ENCODE measurements around the gene POLA1. TPM values are rescaled to one million over a fixed set of nuclear protein-coding genes. Genes with fewer than 3 reads are reported as not detected.
A peak's percentile ranks its signal among the peaks of the same experiment; 100 is the strongest.

The POLA1 gene
- total and polyA plus RNA-seq, 2 experiments from 2014 or later: 19.4 to 22.9 TPM

- Histone ChIP-seq H3K27me3 (no peaks in the 10 kb centered on the region), H3K4me1 (ENCODE audit: low read depth) (no peaks in the 10 kb centered on the region), H3K4me3 (no peak overlapping the region), H3K9me3 (ENCODE audit: low read depth) (no peaks in the 10 kb centered on the region), H3K27ac (no peak overlapping the region), H3K36me3 (no peaks in the 10 kb centered on the region)
- TF ChIP-seq CTCF (IDR thresholded peaks at IDR 0.05; ENCODE audit: low read depth, low read length): no peak
- DNase-seq (ENCODE audit: low read depth in 1 of 2, low spot score in 1 of 2): no peak
These were observed 261.7 kb downstream of the POLA1 start for GRCh38 chrX:24955372-24955930.

GRCh38 chrX:24956828-24957227 is 263.1 kb downstream of the POLA1 start:
- H3K4me3 ChIP-seq: no peak overlapping the region
- no peaks in the 10 kb centered on the region for H3K27me3 ChIP-seq
- no peaks in the 10 kb centered on the region for H3K36me3 ChIP-seq
- H3K9me3 ChIP-seq (ENCODE audit: low read depth): no peaks in the 10 kb centered on the region
- H3K4me1 ChIP-seq (ENCODE audit: low read depth): no peaks in the 10 kb centered on the region
- TF ChIP-seq CTCF (IDR thresholded peaks at IDR 0.05; ENCODE audit: low read depth, low read length): no peak
- no peak overlapping the region for H3K27ac ChIP-seq
- DNase-seq (ENCODE audit: low read depth in 1 of 2, low spot score in 1 of 2): peak in 1 of 2 donors; percentile 2

GRCh38 chrX:24961809-24962208 is 268.1 kb downstream of the POLA1 start:
- Histone ChIP-seq H3K27me3 (no peaks in the 10 kb centered on the region), H3K36me3 (no peaks in the 10 kb centered on the region), H3K27ac (no peak overlapping the region), H3K4me1 (ENCODE audit: low read depth) (peaks cover 5% of the 10 kb centered on the region), H3K4me3 (no peak overlapping the region), H3K9me3 (ENCODE audit: low read depth) (no peaks in the 10 kb centered on the region)
- DNase-seq (ENCODE audit: low read depth in 1 of 2, low spot score in 1 of 2): no peak
- no peak for TF ChIP-seq CTCF (IDR thresholded peaks at IDR 0.05; ENCODE audit: low read depth, low read length)

GRCh38 chrX:24963823-24964222 is 270.1 kb downstream of the POLA1 start:
- DNase-seq (ENCODE audit: low read depth in 1 of 2, low spot score in 1 of 2): peak in 1 of 2 donors; percentile 10
- no peak for TF ChIP-seq CTCF (IDR thresholded peaks at IDR 0.05; ENCODE audit: low read depth, low read length)
- no peaks in the 10 kb centered on the region for H3K27me3 ChIP-seq
- H3K36me3 ChIP-seq: no peaks in the 10 kb centered on the region
- H3K4me3 ChIP-seq: no peak overlapping the region
- H3K4me1 ChIP-seq (ENCODE audit: low read depth): peaks cover 5% of the 10 kb centered on the region
- H3K9me3 ChIP-seq (ENCODE audit: low read depth): no peaks in the 10 kb centered on the region
- H3K27ac ChIP-seq: no peak overlapping the region

GRCh38 chrX:24965372-24965771 is 271.7 kb downstream of the POLA1 start:
- no peak overlapping the region for H3K27ac ChIP-seq
- no peak for DNase-seq (ENCODE audit: low read depth in 1 of 2, low spot score in 1 of 2)
- no peak overlapping the region for H3K4me3 ChIP-seq
- no peaks in the 10 kb centered on the region for H3K9me3 ChIP-seq (ENCODE audit: low read depth)
- H3K27me3 ChIP-seq: no peaks in the 10 kb centered on the region
- peaks cover 5% of the 10 kb centered on the region for H3K4me1 ChIP-seq (ENCODE audit: low read depth)
- TF ChIP-seq CTCF (IDR thresholded peaks at IDR 0.05; ENCODE audit: low read depth, low read length): no peak
- no peaks in the 10 kb centered on the region for H3K36me3 ChIP-seq

Data from cardiac muscle cell (in vitro differentiated cells and primary cell).